Measurements from ENCODE around the gene DCP1A.
"Not testable (repeated sequence)": the region's sequence is repeated elsewhere in the genome, so short reads cannot be mapped to it uniquely, and the experiment has no call there.

The DCP1A gene

DNA sequence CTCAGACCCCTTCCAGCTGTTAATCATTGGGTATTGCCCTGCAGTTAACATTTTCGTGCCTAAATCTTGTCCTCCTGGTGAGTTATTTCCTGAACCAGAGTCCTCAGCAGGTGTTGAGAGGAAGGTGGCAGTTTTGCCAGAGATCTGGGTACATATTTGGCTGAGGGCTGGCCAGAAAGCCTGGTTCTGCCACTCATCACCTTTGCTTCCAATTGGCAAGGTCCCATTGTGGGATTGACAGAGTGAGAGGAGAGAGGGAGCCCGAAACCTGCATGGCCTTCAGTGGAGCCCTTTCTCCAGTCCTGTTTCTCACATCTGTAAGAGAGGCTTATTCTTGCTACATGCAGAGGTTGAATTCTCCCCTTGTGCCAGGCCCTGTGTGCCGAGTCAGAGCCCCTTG is 82.6 kb downstream of the DCP1A start:
- DNase-seq (ENCODE audit: low read depth) = no peak

GRCh38 chr3:53263907-53264306 is 83.4 kb downstream of the DCP1A start:
- no peak for DNase-seq (ENCODE audit: low read depth)

DNA sequence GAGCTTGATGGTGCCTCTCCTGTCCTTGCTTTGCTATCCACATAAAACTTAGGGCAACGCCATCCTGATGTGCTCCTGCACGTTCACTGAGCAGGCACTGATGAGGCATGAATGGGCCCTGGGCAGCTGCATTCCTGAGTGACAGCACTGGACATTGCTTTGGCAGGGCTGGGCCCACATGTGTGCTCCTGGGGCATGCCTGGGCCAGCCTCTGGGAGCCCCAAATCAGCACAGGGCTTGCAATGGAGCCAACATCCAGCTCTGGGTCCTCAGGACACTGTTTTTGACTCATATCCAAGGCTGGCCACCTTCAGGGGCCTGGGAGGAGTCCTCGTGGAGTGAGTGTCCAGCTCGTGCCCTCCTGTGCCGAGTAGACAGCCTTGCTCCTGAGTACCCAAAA is 85.6 kb downstream of the DCP1A start:
- DNase-seq (ENCODE audit: low read depth) = no peak

GRCh38 chr3:53260286-53260785 is 87.0 kb downstream of the DCP1A start:
- no peak for DNase-seq (ENCODE audit: low read depth)

DNA sequence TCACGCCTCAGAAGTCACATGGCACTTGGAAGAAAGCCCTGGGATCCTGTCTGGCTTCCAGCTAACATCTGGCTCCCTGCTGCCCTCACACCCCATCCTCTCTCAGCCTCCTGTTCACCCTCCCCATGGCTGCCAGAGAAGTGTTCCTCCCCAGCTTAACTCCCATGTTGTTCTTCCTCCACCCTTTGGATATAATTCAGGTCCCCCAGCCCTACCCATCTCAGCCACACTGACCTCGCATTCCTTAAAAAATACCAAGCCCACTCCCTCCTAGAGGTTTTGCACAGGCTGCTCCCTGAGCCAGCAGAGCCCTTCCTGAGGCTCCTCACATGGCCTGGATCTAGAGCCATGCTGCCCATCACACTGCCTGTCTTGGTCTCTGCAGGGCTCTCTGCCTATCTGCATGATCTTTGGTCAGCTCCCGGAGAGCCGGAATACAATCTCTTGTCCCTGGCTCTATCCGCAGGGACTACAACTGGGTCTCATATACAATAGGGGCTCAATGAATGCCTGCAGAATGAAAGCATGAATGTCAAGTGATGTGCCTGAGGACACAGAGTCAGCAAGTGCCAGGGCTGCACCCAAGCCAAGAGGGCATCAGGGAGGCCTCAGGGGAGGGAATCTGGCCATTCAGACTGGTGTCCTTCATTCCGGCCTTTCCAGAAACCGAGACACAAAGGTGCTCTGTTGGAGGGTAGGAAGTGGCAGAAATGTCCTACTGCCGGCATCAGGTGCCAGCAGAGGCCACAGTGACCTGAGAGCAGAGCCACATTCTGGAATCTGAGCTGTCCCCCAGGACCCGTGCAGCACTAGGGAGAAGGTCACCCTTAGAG is 87.7 kb downstream of the DCP1A start:
- DNase-seq (ENCODE audit: low read depth) = no peak

- DNase-seq (ENCODE audit: low read depth) = no peak
Measured at GRCh38 chr3:53258600-53259426, 88.5 kb downstream of the DCP1A start.

DNA sequence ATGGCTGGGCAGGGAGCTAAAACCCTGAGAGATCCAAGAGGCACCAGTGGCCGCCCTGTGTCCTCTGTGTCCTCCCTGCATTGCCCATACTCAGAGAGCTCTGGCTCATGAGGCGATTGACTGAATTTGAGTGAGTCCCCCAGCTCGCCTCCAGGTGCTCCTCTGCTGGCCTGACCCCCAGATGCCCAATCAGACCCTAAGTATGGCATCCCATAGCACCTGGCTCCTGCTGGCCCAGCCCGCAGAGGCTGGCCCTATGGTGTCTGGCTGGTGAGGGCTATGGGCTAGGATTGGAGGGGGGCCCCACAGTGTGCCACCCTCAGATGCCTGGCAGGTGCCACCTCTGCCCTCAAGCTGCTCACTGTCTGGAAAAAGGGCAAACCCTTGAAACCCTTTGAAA is 89.9 kb downstream of the DCP1A start:
- no peak for DNase-seq (ENCODE audit: low read depth)

DNA sequence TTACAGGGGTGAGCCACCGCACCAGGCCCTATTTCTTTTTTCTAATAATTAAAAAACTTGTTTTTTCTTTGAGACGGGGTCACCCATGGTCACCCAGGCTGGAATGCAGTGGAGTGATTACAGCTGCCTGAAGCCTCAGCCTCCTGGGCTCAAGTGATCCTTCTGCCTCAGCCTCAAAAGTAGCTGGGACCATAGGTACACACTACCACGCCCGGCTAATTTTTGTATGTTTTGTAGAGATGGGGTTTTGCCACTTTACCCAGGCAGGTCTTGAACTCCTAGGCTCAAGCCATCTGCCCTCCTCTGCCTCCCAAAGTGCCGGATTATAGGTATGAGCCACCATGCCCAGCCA is 90.7 kb downstream of the DCP1A start:
- no peak for DNase-seq (ENCODE audit: low read depth)

- DNase-seq (ENCODE audit: low read depth) = peak; percentile 79
Measured at GRCh38 chr3:53255775-53256703, 91.3 kb downstream of the DCP1A start, which contains the start of gene TKT. TSS of gene TKT (minus strand) at chr3:53256022. CDS start at chr3:53255942, 80 bp downstream.

GRCh38 chr3:53255423-53255774 is 91.9 kb downstream of the DCP1A start:
- DNase-seq (ENCODE audit: low read depth) = peak; percentile 36

DNA sequence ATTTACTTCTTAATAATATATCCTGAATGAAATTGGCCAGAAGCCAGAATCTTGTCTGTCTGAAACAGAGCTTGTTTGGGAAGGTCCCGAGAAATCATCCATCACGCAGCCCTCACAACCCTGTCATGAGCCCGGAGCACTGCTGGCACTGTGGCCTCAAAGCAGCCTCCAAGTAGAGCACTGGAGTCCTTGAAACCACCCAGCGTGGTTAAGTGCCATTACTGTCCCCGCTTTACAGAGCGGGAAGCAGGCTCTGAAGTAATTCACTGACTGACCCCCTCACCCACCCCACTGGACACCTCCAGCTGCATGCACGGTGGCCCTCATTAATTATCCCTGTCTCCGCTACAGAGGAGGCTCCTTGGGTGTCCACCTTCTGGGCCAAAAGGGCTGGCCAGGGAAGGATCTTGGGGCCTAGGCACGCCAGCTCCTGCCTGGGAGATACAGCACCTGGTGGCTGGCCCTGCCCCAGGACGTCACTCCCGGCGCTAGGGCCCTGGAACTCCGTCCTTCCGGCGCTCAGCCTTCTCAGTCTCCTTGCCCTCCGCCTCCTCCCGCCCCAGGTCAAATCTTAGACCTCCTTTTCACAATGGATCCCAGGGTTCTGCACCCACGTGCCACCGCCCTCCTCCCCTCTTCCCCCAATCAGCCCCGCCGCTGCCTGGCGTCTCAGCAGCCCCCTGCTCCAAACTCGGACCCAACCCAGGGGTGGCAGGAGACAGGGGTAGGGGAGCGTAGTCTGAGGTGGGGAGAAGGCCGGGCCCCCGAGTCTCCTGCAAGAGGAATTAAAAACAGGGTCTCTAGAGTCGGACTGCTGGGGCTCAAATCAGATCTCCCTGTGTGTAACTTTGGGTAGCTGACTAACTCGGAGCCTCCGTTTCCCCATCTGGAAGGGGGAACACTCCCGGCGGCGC is 92.6 kb downstream of the DCP1A start:
- peak; percentile 54 for DNase-seq (ENCODE audit: low read depth)

DNA sequence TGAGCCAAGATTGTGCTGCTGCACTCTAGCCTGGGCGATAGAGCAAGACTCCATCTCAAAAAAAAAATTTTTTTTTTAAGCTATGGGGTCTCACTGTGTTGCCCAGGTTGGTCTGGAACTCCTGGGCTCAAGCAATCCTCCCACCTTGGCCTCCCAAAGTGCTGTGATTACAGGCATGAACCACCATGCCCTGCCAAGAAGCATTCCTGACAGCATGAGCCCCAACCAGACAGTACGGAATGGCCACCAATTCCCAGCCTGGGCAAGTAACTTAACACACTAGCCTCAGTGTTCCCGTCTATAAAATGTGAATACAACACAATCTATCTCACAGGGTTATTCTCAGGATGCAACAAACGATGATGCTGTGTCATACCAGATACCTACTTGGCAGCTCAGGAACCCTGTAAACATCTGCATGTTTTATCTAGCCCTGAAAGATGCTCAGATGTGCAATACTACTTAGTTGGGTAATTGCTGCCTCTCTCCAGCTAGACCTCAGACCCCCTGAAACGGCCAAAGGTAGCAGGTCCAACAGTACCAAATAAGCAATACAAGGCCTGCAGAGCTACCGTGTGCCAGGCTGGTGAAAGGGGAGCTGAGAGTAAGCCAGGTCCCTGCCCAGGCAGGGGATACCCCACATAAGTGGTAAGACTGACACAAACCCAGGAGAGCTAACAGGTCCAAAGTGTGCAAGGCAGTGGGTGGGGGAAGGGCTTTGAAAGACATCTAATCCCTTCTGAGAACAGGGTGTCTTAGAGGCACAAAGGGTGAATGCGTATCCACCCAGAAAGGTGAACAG is 93.4 kb downstream of the DCP1A start:
- DNase-seq (ENCODE audit: low read depth) = no peak

DNA sequence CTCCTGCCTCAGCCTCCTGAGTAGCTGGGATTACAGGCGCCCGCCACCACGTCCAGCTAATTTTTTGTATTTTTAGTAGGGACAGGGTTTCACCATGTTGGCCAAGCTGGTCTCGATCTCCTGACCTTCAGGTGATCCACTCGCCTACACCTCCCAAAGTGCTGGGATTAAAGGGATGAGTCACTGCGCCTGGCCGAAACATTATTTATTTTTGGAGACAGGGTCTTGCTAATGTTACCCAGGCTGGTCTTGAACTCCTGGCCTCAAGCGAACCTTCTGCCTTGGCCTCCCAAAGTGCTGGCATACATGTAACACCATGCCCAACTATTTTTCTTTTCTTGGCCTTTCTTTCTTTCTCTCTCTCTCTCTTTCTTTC is 94.4 kb downstream of the DCP1A start:
- not testable (repeated sequence) for DNase-seq (ENCODE audit: low read depth)

DNA sequence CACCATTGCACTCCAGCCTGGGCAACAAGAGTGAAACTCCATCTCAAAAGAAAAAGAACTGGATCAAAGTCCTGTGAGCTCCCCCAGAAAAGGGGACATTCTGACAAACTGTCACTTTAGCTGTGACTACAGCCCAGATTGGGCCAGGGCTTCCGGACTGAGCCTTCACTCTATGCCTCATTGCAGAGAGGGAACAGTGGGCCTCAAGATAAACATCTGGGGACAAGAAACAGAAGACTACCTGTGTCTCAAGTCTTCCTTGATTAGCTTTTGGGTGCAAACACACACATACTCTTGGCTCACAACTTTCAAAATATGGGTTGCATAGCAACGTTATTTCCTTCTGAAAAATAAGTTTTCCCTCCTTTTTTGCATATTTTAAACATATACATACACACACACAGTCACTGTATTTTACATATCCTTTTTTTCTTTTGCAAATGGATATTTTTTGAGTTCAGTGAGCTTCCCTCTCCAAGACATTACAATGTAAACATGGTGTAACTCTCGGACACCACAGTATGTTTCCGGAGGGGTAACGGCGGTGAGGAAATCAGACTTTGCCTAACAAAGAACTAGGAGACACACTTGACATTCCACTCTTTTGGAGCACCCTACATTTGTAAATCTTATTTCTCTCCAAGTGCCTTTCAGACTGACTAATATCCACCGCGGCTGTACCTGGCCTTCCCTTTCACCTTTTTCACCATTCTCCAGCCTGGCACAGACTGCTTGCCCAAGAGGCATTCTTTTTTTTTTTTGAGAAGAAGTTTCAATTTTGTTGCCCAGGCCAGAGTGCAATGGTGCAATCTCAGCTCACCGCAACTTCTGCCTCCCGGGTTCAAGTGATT is 95.0 kb downstream of the DCP1A start:
- DNase-seq (ENCODE audit: low read depth) = no peak

- DNase-seq (ENCODE audit: low read depth) = no peak
Measured at GRCh38 chr3:53250881-53251605, 96.3 kb downstream of the DCP1A start.

GRCh38 chr3:53250453-53250852 is 96.9 kb downstream of the DCP1A start:
- no peak for DNase-seq (ENCODE audit: low read depth)

GRCh38 chr3:53248161-53248560 is 99.2 kb downstream of the DCP1A start:
- no peak for DNase-seq (ENCODE audit: low read depth)

GRCh38 chr3:53247619-53248018 is 99.7 kb downstream of the DCP1A start:
- DNase-seq (ENCODE audit: low read depth) = no peak

DNA sequence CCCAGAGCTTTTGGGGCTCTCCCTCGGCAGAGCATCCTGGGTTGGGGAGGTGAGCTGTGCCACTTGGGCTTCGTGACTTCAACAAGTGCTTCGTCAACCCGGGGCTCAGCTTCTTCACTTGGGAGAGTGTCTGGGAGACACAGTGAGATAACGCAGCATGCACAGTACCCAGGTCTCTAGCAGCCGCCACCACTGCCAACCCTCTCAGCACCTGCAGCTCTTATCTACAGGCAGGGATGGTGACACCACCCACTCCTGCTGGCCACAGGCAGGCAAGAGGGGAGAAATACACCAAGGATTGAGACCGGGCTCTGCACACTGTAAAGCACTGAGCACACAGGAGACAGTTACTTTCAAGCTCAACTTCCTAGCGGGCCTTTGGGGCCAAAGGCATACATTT is 103.1 kb downstream of the DCP1A start:
- no peak for DNase-seq (ENCODE audit: low read depth)

Data from activated T-cell treated with anti-CD3 and anti-CD28 coated beads for 48 hours (primary cell).